NAMALWA (cell line): Measurements from ENCODE around the gene CTXN2.

Experiments
- DNase-seq: peaks from one replicate; pipeline ENCODE4 v3.0.0-alpha.2; 2015; ENCODE audit warnings: low spot score

CTXN2 gene

GRCh38 chr15:48222627-48223026 lies 31.2 kb downstream of the CTXN2 start:
- DNase-seq, result no peak

- no peak for DNase-seq
These were observed 34.3 kb downstream of the CTXN2 start for GRCh38 chr15:48225771-48226170.

DNA sequence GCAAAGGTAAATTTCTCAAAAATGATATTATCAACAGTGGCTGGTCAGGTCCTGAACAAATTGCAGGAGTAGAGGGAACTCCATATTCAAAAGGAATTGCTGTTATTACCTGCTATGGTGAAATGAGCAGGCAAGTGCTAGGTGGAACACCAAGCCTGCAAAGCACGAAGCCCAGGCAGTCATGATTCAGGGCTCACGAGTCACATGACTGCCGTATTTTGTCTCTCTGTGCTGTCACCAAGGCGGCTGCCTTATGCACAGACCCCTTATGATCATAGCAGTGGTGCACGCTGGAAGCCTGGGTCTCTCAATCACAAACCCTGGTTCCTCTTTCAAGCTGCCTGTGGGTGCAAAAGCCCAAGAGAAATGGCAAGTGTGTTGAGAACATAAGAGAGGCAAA lies 39.0 kb downstream of the CTXN2 start:
- DNase-seq, result no peak

DNA sequence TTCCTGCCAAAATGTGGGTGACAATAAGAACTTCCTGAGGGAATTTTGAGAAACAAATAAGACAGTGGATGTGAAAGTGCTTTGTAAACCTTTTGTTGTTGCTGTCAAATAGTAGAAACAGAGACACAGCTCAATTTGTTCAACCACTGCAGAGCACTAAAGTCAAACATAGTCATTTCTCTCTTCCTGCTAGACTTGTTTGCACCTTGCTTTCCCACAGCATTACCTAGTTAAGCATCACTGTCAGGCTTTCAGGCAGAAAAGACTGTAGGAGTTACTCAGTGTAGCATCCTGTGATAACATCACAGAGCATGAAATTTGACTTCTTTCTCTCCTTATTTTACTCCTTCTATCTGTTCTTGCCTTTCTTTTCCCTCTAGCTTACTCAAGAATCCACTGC lies 41.8 kb downstream of the CTXN2 start:
- DNase-seq, result no peak

- no peak for DNase-seq
These were observed 47.9 kb downstream of the CTXN2 start for GRCh38 chr15:48239334-48239733.

DNA sequence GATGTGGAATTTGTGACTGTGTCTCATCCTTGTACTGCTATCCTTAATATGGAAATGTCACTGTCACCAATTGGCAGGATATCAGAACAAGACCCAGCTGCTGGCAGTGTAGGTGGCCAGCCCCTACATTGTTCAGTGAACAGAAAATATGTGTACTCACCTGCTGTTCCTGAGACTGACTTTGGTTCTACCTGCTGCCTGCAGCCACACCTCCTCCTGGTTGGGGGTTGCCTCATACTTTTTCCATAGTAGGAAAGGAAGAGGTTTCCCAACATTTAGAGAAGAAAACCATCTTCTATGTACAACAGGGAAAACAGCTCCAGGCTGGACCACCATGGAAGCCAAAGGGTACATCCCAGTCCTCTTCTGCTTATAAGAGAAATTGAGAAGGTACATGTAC lies 50.5 kb downstream of the CTXN2 start:
- DNase-seq, result no peak

DNA sequence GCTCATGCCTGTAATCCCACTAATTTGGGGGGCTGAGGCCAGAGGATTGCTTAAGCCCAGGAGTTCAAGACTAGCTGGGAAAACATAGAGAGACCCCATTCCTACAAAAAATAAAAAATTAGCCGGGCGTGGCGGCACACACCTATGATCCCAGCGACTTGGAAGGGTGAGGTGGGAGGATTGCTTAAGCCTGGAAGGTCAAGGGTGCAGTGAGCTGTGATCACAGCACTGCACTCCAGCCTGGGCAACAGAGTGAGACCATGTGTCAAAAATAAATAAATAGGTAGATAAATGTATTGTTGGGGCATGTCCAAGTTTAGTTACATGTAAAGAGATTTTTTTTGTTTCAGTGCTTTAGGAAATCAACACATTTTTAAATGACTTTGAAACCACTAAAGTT lies 51.1 kb downstream of the CTXN2 start:
- DNase-seq, result no peak

DNA sequence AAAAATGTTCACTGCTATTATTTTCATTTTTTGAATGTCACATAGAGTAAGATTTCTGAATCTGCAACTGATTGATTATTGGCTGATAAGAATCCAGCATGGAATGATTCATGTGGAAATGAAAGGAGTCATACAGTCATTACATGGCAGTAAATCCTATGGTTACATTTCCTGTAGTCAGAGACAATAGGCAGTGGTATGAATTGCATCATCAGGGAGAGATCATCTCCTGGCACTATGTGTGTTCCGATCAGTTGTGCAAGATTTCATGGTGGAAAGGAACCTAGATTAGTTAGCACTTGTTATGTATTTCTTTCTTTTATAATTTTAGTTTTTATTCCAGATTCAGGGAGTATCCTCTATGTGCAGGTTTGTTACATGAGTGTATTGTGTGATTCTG lies 53.5 kb downstream of the CTXN2 start:
- DNase-seq, result no peak

GRCh38 chr15:48248414-48248813 lies 56.9 kb downstream of the CTXN2 start:
- no peak for DNase-seq

GRCh38 chr15:48250640-48251076 lies 59.2 kb downstream of the CTXN2 start:
- DNase-seq, result peak; percentile 68

GRCh38 chr15:48253172-48253571 lies 61.7 kb downstream of the CTXN2 start:
- no peak for DNase-seq
